A204.1 (cell line): ENCODE data around the gene MGA.

Experiments
- FAIRE-seq: peaks from 2 replicates; lab custom pipeline; 2012; peaks lifted over from hg19 to GRCh38; lab: Jason Lieb, UNC

Gene MGA

DNA sequence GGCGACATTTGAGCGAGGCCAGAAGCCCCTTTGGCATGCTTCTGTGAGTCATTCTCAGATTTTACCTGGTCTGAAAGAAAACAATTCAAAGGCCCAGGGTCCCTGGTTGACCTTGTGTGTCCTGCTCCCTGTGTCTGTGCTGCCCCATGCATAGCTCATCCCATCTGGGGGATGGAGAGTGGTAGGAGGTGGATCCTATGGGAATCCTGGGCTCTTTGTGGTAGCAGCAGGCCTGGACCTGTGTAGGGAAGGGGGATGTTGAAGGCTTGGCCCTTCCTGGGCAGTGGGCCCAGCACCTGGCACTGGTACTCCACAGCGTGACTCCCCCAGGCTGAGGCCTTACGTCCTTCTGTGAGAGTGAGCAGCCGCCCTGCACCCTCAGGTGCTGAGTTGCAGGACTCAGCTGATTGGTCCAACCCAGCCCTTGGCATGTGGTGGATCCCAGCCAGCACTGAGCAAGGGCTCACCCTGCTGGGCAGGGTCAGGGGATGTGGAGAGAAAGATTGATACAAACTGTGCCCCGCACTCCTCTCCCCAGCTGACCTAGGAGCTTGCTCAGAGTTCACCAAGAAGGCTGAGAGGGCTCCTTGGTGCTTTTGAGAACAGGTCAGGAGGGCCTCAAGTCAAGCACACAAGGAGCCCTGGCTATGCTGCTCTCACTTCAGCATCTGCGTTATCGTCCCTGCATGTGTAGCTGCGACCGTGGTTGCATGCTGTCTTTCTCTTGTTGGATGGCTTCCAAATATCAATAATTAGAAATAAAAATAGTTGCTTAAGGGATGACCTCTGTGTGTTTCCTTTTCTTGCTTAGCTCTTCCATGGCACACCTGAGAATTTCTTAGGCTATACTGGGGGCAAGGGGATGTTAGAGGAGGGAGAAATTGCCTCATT is 146.3 kb downstream of the MGA start:
- no peak for FAIRE-seq

DNA sequence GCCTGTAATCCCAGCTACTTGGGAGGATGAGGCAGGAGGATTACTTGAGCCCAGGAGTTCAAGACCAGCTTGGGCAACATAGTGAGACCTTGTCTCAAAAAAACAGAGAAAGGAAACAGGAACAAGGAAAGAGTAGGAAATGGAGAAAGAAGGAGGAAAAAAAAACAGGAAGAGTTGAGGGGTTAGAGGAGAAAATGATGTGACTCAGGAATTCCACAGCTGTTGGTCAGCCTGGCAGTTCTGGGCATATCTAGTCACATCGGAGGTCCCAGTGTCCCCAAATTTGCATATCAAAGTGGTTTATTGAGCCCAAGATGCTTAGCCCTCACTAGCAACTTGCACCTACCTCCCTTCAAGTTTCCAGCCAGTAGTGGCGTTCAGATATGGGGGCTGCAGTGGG is 148.9 kb downstream of the MGA start:
- no peak for FAIRE-seq

DNA sequence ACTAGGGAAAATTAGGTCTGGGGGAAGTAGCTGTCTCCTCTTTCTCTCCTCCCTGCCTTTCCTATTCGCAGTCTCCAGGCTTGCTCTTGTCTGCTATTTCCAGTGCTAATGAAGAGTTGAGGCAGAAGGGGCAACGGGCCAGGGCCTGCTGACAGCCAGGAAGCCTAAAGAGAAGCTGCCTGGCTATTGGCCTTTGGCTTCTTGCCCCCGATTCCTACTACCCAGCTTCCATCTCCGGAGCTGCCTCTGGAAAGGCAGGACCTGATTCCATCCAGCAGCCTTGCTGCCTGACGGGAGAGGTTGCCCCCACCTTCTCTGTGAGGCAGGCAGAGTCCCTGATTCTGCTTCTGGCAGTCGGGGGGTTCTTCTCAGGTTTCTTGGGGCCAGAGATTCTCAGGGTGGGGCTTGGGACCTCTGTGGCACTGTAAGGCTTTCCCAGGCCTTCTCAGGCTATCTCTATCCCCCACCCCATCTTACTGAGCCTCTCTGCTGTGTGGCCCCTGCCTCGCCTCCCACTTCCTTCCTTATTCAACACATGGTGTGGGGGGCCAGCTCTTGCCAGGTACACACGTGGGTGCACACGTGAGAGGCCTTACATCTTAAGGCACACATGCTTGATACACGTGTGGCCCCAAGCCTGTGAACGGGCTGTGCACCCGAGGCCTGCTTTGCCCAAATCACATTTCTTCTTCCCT is 149.5 kb downstream of the MGA start:
- no peak for FAIRE-seq

DNA sequence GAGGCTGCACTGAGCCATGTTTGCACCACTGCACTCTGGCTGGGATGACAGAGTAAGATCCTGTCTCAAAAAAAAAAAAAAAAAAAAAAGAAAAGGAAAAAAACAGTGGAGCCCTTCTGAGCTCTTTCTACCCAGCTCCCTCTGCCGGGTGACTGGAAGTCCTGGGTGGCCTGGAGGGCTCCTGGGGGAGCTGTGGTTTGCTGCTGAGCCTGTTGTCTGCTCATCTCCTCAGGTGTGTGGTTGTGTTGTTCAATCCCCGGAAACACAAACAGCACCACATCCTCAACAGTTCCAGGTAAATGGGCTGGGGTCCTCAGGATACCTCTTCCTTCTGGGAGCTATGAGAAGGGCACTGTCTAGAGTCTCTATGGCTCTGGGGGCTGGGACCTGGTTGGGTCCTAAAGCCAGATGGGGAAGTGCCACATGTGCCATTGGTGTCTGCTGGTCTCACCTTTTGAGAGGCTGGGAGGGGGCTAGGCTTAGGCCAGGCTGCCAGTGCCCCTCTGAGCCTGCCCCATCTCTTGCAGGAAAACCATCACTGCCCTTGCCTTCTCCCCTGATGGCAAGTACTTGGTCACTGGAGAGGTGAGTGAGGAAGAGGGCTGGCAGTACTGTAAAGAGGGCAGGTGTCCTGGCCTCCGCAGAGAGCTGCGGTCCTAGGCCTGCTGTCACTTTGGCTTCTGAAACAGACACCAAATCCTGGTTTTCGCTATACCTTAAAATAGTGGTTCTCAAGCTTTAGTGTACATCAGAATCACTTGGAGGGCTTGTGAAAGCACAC is 150.6 kb downstream of the MGA start:
- FAIRE-seq: no peak

DNA sequence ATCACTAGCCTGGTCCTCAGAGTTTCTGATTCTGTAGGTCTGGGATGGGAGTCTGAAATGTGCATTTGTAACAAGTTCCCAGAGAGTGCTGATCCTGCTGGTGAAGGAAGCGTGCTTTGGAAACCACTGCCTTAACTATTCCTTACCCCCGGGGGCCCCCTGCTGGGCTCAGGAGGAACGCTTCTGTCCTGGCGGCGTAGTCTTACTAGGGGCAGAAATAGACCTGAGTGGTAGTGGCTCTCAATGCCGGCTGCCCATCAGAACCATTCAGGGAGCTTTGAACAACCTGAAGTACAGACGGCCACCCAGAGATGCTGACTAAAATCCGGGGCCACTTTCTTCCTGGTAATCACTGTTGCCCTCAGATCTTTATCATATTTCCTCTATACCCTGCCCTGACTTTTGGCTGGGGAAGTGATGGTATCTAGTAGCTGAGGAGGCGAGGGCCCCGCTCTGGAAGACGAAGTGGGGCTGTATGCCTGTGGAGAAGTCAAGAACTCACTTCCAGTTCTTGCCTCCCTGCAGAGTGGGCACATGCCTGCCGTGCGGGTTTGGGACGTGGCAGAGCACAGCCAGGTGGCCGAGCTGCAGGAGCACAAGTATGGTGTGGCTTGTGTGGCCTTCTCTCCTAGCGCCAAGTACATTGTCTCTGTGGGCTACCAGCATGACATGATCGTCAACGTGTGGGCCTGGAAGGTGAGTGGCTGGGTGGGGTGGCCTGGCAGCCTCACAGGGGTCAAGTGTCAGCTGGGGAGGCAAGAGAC is 151.4 kb downstream of the MGA start:
- FAIRE-seq: no peak

DNA sequence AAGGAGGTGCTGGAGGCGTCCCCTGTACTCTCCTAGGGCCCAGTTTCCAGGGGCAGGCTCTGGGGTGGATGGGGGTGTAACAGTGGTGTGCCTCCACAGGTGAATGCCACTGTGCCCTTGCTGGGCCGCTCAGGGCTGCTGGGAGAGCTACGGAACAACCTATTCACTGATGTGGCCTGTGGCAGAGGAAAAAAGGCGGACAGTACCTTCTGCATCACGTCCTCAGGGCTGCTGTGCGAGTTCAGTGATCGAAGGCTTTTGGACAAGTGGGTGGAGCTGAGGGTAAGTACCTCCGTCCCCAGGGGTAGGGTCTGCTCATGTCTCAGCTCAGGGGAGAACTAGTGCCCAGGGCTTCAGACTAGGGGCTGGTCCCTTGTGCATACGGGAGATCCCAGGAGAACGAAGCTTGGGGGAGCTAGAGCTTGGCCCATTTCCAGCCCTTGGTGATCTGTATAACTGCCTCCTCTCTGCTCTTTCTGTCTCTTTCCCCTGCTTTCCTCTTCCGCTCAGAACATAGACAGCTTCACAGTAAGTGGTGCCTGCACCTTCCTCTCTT is 152.7 kb downstream of the MGA start:
- FAIRE-seq: no peak

DNA sequence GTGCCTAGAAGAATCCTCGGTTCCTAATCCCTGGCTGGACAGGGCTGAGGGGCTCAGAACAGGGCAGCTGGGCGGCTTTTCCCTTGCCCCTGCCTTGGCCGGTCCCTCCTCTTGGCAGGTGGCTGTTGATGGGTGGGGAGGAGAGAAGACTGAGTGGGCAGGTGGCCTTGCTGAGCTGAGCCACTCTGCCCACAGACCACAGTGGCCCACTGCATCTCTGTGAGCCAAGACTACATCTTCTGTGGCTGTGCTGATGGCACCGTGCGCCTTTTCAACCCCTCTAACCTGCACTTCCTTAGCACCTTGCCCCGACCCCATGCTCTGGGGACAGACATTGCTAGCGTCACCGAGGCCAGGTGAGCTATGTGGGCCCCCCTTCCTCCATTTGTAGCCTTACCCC is 153.2 kb downstream of the MGA start:
- FAIRE-seq: no peak

DNA sequence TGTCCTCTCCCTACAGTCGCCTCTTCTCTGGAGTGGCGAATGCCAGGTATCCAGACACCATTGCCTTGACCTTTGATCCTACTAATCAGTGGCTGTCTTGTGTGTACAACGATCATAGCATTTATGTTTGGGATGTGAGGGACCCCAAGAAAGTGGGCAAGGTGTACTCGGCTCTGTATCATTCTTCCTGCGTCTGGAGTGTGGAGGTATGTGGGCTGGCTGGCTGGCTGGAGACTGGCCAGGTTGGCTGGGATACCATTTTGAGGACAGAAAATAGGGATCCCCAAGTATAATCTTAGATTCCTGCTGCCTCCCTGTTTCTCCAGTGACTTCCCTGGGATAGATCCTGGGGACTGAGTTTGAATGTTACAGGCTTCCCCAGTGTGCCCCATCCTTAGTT is 154.3 kb downstream of the MGA start:
- no peak for FAIRE-seq

DNA sequence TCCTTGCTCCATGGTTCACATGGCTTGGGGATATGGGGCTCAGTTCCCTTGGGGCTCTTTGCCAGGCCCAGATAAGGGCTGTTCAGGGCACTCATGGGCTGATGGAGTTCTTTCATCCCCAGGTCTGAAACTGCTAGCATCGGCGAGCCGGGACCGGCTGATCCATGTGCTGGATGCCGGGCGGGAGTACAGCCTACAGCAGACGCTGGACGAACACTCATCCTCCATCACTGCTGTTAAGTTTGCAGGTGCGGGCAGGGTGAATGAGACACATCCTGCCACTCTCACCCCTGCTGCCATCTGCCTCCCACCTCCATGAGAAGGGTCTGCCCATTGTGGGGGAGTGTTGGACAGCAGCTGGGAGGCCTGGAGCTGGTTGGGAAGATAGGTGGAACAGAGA is 156.6 kb downstream of the MGA start:
- no peak for FAIRE-seq

DNA sequence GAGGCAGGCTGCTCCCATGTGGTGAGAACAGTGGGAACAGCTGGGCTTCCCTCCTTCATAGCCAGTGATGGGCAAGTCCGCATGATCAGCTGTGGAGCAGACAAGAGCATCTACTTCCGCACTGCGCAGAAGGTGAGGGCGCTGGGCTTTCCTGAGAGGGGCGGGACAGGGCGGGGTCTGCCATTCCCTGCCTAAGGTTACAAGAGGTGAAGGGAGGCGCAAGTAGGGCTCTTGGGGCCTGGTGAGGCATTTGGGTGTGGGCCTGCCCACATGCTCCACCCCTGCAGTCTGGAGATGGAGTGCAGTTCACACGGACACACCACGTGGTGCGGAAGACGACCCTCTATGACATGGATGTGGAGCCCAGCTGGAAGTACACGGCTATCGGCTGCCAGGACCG is 157.1 kb downstream of the MGA start:
- no peak for FAIRE-seq

DNA sequence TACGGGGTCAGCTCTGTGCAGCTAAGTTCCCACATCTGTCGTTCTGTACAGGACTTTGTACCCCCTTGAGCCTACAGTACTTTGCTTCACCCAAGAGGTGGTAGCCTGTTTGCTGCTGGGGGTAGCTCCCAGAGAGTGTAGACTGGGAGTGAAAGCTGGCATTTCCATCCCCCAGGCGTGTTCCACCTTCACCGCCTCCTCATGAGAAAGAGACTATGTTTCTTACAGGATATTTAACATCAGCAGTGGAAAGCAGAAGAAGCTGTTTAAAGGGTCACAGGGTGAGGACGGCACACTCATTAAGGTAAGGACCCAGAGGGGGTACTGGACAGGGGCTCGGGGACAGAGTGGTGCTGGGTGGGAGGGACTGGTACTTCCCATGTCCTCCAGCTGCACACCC is 157.6 kb downstream of the MGA start:
- no peak for FAIRE-seq

DNA sequence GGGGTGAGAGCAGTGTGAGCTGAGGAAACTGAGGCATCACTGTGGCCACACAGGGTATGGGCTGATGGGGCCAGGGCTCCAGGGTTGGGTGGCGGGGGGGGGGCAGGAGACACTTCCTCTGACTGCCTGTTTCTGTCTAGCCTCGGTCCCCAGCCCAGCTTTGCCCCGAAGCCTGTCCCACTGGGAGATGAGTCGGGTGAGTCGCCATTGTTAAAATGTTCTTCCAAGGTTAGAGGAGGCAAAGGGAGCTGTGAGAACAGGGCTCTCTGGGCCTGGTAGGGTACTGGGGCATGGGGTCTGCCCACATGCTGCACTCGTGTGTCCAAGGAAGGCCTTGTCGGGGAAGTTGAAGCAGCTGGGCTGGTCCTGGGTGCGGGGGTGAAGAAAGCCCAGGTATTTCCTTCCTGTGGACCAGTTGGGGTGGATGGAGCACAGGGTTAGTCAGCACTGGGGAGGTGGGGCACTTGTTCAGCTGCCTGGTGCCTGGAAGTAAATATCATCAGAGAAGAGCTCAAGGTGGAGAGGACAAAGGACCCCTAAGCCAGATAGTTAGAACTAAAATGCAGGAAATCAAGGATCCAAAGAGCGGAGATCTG is 159.3 kb downstream of the MGA start:
- no peak for FAIRE-seq

DNA sequence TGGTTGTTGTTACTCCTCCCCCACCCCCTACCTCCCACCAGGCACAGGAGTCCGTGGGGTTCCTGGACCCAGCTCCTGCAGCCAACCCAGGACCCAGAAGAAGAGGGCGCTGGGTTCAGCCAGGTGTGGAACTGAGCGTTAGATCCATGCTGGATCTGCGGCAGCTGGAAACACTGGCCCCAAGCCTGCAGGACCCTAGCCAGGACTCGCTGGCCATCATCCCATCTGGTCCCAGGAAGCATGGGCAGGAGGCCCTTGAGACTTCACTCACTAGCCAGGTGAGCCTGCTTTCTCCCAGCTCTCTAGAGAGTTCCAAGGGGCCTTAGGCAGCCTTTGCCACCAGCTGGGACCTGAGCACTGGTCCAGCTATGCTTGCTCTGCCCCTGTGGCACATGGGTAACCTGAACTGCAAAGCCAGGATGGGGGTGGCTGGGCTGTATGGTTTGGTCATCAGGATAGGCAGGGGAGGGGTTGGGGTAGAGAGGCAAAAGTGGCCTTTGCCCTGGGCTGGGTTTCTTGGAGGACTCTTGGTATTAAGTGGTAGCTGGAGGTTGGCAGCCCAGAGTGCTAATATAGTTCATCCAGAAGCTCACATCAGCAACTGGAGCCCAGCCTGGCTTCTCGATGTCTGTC is 160.7 kb downstream of the MGA start:
- no peak for FAIRE-seq

DNA sequence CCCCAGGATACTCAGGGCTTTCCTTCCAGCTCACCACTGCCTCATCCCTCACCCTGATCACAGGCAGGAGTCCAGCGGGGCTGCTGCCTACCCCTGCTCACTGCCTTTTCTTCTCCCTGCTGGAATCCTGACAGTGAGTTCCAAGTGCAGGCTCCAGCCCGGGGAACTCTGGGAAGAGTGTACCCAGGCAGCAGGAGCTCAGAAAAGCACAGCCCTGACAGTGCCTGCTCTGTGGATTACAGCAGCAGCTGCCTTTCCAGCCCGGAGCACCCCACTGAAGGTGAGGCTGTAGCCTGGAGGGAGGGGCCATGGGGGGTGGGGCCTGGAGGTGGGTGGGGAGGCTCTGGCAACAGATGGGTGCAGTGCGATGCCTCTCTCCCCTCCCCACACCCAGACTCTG is 161.6 kb downstream of the MGA start:
- FAIRE-seq: no peak

DNA sequence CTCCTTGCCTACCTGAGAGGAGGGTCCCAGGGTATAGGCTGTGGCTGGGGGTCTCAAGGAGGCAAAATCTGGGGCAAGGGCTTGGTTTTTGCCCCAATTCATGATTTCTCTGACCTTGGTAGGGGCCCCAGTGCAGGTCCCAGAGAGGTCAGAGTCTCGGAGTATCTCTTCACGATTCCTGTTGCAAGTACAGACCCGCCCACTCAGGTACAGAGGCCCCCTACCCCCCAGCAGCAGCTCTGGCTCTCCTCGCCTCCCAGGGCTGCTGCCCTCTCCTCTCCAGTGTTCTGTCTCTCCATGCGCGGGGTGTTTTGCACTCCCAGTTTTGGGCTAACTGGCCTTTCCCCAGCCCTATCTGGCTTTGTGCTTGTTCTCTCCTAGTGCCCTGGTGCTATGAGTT is 162.3 kb downstream of the MGA start:
- no peak for FAIRE-seq
